OCI-LY1 (cell line): ENCODE results near the gene ZDHHC11B.
"Not testable (repeated sequence)": the region's sequence is repeated elsewhere in the genome, so short reads cannot be mapped to it uniquely, and the experiment has no call there.

Experiments
- EZH2 ChIP-seq: fragments of 200-600 bp; sonication (generic), shearing (Covaris generic); IDR thresholded peaks from 2 replicates; pipeline ENCODE4 v1.8.0; 2017; ENCODE audit warnings: borderline replicate concordance, mixed run types, mild to moderate bottlenecking, antibody characterized with exemption, low read length, moderate library complexity, mixed read lengths
- TF ChIP-seq, protein P1 (sequence below): fragments of 200-600 bp; sonication (generic), shearing (Covaris generic); IDR thresholded peaks from 2 replicates; pipeline ENCODE4 v1.5.1; 2017; ENCODE audit warnings: mild to moderate bottlenecking, antibody characterized with exemption, low read length, moderate library complexity, mixed read lengths

DNA sequence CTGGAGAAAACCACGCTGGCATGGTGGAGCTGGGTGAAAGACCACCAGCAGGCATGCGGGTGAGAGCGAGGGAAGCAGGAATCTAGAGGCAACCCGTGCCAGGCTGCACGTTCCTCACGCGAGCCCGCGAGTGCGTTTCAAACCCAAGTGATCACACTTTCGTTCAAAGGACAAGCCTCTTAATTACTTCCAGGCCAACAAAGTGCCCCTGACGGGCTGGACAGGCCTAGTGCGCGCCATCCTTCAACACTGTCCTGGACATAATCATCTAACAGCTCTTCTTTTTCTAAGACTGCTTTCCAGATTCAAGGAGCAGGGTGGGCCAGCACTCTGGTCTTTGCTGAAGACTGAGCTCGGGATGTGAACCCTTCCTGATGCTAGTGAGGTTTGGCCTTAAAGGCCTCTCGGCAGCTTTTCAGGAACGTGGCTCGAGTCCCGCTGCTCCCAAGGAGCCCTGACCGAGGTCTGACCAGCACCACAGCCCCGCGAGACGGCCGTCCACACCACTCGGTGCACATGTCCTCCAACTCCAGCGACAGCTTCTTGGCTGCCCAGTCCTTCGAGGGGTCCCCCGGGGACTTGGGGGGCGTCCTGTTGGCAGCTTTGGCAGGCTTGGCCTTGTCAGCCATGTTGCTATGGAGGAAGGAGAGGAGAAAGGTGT lies 14.9 kb downstream of the ZDHHC11B start:
- TF ChIP-seq, protein P1, sequence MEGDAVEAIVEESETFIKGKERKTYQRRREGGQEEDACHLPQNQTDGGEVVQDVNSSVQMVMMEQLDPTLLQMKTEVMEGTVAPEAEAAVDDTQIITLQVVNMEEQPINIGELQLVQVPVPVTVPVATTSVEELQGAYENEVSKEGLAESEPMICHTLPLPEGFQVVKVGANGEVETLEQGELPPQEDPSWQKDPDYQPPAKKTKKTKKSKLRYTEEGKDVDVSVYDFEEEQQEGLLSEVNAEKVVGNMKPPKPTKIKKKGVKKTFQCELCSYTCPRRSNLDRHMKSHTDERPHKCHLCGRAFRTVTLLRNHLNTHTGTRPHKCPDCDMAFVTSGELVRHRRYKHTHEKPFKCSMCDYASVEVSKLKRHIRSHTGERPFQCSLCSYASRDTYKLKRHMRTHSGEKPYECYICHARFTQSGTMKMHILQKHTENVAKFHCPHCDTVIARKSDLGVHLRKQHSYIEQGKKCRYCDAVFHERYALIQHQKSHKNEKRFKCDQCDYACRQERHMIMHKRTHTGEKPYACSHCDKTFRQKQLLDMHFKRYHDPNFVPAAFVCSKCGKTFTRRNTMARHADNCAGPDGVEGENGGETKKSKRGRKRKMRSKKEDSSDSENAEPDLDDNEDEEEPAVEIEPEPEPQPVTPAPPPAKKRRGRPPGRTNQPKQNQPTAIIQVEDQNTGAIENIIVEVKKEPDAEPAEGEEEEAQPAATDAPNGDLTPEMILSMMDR = not testable (repeated sequence)
- TF ChIP-seq EZH2 = not testable (repeated sequence)
